Gastrocnemius medialis (tissue), 4 donors: ENCODE results near the gene TMEM176A. TPM values are rescaled to one million over a fixed set of nuclear protein-coding genes. Genes with fewer than 3 reads are reported as not detected.
A peak's percentile ranks its signal among the peaks of the same experiment; 100 is the strongest.

Source experiments
- ATAC-seq, 2 donors: fragments of 150-250 bp; one replicate each; pipeline ENCODE4 v1.9.1; 2016
- DNase-seq, 2 donors: peaks; one replicate each; pipeline ENCODE4 v3.0.0-alpha.2; 2019
- H3K27ac ChIP-seq, 4 donors: fragments of 200-600 bp; sonication (generic); 1 replicate in 1 of 4; 2 replicates in 3 of 4; pipeline ENCODE4 v1.5.1; 2016 to 2018; ENCODE audit warnings: mild to moderate bottlenecking in 2 of 4, moderate library complexity in 1 of 4
- H3K27me3 ChIP-seq, 3 donors: fragments of 200-600 bp; sonication (generic) in 2 of 3; 1 replicate in 1 of 3; 2 replicates in 2 of 3; pipeline versions ENCODE4 v1.5.1 to v1.6.0; 2016 to 2019; ENCODE audit warnings: mild to moderate bottlenecking in 1 of 3, moderate library complexity in 1 of 3
- H3K36me3 ChIP-seq, 2 donors: fragments of 200-600 bp; sonication (generic) in 1 of 2; one replicate each; pipeline ENCODE4 v1.5.1; 2017 to 2018
- H3K4me1 ChIP-seq, 2 donors: fragments of 200-600 bp; sonication (generic) in 1 of 2; one replicate each; pipeline ENCODE4 v1.5.1; 2016 to 2017; ENCODE audit warnings: mild to moderate bottlenecking in 2 of 2
- H3K4me3 ChIP-seq, 4 donors: fragments of 200-600 bp; sonication (generic) in 3 of 4; 1 replicate in 1 of 4; 2 replicates in 3 of 4; pipeline ENCODE4 v1.5.1; 2016 to 2019; ENCODE audit warnings: mild to moderate bottlenecking in 2 of 4
- H3K9me3 ChIP-seq, 3 donors: fragments of 200-600 bp; sonication (generic) in 2 of 3; 1 replicate in 1 of 3; 2 replicates in 2 of 3; pipeline ENCODE4 v1.5.1; 2016 to 2019
- POLR2A ChIP-seq, 2 donors: fragments of 450-650 bp; IDR thresholded peaks; one replicate each; pipeline ENCODE4 v1.6.1; 2017; ENCODE audit warnings: antibody characterized with exemption in 2 of 2, mild to moderate bottlenecking in 2 of 2, moderate library complexity in 2 of 2
- in situ Hi-C, 4 donors: fragments of 200-750 bp; cut with MboI; loops; one replicate each; pipeline versions ENCODE4 v1.15.0 to v1.8.0; 2017; ENCODE audit warnings: low sequenced_read_pairs in 4 of 4
- intact Hi-C: fragments of 100-400 bp; cut with DNase I; formaldehyde crosslinking; loops from one replicate; pipeline ENCODE4 v1.15.1; 2023; ENCODE audit warnings: low total_unique reads
- total RNA-seq, 4 donors: library from RNA; depleted of rRNA; stranded (reverse); fragments of >200 nt; gene quantifications; one replicate each; pipeline versions ENCODE4 v1.1.0 to v1.2.3, GENCODE V29; 2016
- TF ChIP-seq, protein P1 (sequence below), 5 experiments: fragments of 450-650 bp in 3 of 5; fragments of 200-600 bp in 2 of 5; sonication (generic) in 2 of 5; IDR thresholded peaks in 4 of 5; conservative IDR thresholded peaks in 1 of 5; 1 replicate in 4 of 5; 2 replicates in 1 of 5; pipeline ENCODE4 v1.5.1; 2016 to 2019; ENCODE audit warnings: antibody characterized with exemption in 5 of 5, mild to moderate bottlenecking in 3 of 5, moderate library complexity in 3 of 5

TMEM176A gene
- total RNA-seq, 4 donors from 2014 or later: 5.2 to 12.9 (median 8.9) TPM

GRCh38 chr7:150754951-150755350 lies 45.6 kb upstream of the TMEM176A start:
- Histone ChIP-seq H3K9me3 (no peaks in the 10 kb centered on the region), H3K27ac (peak overlapping the region in 3 of 4 donors; percentile 38 to 55 (median 42)), H3K4me1 (no peaks in the 10 kb centered on the region), H3K36me3 (no peaks in the 10 kb centered on the region), H3K4me3 (no peak overlapping the region), H3K27me3 (no peaks in the 10 kb centered on the region)
- in situ Hi-C loops: loop anchor here in 2 of 4 donors (10.0 kb wide), 1 partner anchor 310 kb away; no protein-coding TSS in a partner anchor
- TF ChIP-seq, protein P1, sequence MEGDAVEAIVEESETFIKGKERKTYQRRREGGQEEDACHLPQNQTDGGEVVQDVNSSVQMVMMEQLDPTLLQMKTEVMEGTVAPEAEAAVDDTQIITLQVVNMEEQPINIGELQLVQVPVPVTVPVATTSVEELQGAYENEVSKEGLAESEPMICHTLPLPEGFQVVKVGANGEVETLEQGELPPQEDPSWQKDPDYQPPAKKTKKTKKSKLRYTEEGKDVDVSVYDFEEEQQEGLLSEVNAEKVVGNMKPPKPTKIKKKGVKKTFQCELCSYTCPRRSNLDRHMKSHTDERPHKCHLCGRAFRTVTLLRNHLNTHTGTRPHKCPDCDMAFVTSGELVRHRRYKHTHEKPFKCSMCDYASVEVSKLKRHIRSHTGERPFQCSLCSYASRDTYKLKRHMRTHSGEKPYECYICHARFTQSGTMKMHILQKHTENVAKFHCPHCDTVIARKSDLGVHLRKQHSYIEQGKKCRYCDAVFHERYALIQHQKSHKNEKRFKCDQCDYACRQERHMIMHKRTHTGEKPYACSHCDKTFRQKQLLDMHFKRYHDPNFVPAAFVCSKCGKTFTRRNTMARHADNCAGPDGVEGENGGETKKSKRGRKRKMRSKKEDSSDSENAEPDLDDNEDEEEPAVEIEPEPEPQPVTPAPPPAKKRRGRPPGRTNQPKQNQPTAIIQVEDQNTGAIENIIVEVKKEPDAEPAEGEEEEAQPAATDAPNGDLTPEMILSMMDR (IDR thresholded peaks at IDR 0.05 in 4 of 5, conservative IDR thresholded peaks at IDR 0.05 in 1 of 5): no peak
- ATAC-seq: no peak
- no peak for DNase-seq
- intact Hi-C loops: loop anchor here (5.0 kb wide), 1 partner anchor 308 kb away; no protein-coding TSS in a partner anchor

DNA sequence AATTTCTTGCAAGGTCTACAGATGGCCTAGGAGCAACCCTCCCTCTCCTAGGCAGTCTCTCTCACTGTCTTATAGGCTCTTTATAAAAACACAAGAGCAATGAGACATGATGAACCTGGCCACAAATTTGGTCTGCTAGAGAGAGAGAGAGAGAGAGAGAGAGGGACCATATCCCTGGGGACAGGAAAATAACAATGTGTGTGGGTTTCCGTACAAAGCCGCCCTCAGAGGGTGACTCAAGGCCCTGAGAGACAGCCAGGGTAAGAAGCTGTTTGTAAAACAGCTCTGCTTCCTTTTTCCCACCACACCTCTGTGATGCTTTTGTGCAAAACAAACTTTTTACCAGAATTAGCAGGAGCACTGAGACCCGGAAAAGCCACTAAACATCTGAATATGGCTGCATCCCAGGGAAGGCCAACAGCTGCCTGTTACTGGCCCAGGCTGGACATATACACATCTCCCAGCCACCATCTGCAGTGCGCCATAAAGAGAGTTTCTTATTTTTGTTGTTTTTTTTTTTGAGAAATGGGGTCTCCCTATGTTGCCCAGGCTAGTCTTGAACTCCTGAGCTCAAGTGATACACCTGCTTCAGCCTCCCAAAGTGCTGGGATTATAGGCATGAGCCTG lies 45.0 kb upstream of the TMEM176A start:
- H3K27me3 ChIP-seq: no peaks in the 10 kb centered on the region
- ATAC-seq (peak in 1 of 2 donors; percentile 50), DNase-seq (no peak)
- in situ Hi-C loops: loop anchor here in 2 of 4 donors (10.0 kb wide), 1 partner anchor 311 kb away; no protein-coding TSS in a partner anchor
- H3K9me3 ChIP-seq: no peaks in the 10 kb centered on the region
- intact Hi-C loops: loop anchor here (5.0 kb wide), 1 partner anchor 308 kb away; no protein-coding TSS in a partner anchor
- no peak overlapping the region for H3K4me3 ChIP-seq
- H3K4me1 ChIP-seq: no peaks in the 10 kb centered on the region
- TF ChIP-seq, protein P1 (IDR thresholded peaks at IDR 0.05 in 4 of 5, conservative IDR thresholded peaks at IDR 0.05 in 1 of 5): no peak
- TF ChIP-seq POLR2A (IDR thresholded peaks at IDR 0.05): no peak
- H3K27ac ChIP-seq: peak overlapping the region; percentile 3 to 67 (median 45)
- no peaks in the 10 kb centered on the region for H3K36me3 ChIP-seq

- H3K4me1 ChIP-seq: no peaks in the 10 kb centered on the region
- TF ChIP-seq, protein P1 (IDR thresholded peaks at IDR 0.05 in 4 of 5, conservative IDR thresholded peaks at IDR 0.05 in 1 of 5): no peak
Observed at GRCh38 chr7:150756166-150756565, 44.4 kb upstream of the TMEM176A start.

GRCh38 chr7:150756858-150757257 lies 43.7 kb upstream of the TMEM176A start:
- intact Hi-C loops: loop anchor here (5.0 kb wide), 1 partner anchor 310 kb away; no protein-coding TSS in a partner anchor
- in situ Hi-C loops: loop anchor here in 2 of 4 donors (10.0 kb wide), 1 partner anchor 312 kb away; no protein-coding TSS in a partner anchor
- no peak for DNase-seq
- no peaks in the 10 kb centered on the region for H3K36me3 ChIP-seq
- no peaks in the 10 kb centered on the region for H3K4me1 ChIP-seq
- TF ChIP-seq, protein P1 (IDR thresholded peaks at IDR 0.05 in 4 of 5, conservative IDR thresholded peaks at IDR 0.05 in 1 of 5): peak in 2 of 5 experiments; percentile 28 to 34
- no peak for TF ChIP-seq POLR2A (IDR thresholded peaks at IDR 0.05)
- no peak for ATAC-seq
- no peak overlapping the region for H3K4me3 ChIP-seq
- peak overlapping the region in 3 of 4 donors; percentile 42 to 67 (median 48) for H3K27ac ChIP-seq
- no peaks in the 10 kb centered on the region for H3K27me3 ChIP-seq
- no peaks in the 10 kb centered on the region for H3K9me3 ChIP-seq

More at GRCh38 chr7:150756166-150756565, 44.4 kb upstream of the TMEM176A start:
- intact Hi-C loops (loop anchor here (5.0 kb wide), 1 partner anchor 309 kb away; no protein-coding TSS in a partner anchor), in situ Hi-C loops (loop anchor here in 2 of 4 donors (10.0 kb wide), 1 partner anchor 311 kb away; no protein-coding TSS in a partner anchor)
- H3K9me3 ChIP-seq: no peaks in the 10 kb centered on the region
- DNase-seq (no peak), ATAC-seq (no peak)
- no peaks in the 10 kb centered on the region for H3K27me3 ChIP-seq
- no peak overlapping the region for H3K4me3 ChIP-seq
- no peaks in the 10 kb centered on the region for H3K36me3 ChIP-seq
- H3K27ac ChIP-seq: peak overlapping the region; percentile 3 to 67 (median 45)
